Astrocyte (in vitro differentiated cells and primary cell): ENCODE results near the gene OR1L6.

Experiments
- CTCF ChIP-seq: IDR thresholded peaks from 2 replicates; pipeline ENCODE4 v1.5.1; 2011; ENCODE audit warnings: low read depth, mild to moderate bottlenecking, inconsistent platforms, low read length, moderate library complexity; ENCODE audit not compliant: insufficient read depth
- EZH2 ChIP-seq: IDR thresholded peaks from 2 replicates; pipeline ENCODE4 v1.6.1; 2012; ENCODE audit warnings: mild to moderate bottlenecking, low read length, inconsistent platforms; ENCODE audit not compliant: insufficient read depth

DNA sequence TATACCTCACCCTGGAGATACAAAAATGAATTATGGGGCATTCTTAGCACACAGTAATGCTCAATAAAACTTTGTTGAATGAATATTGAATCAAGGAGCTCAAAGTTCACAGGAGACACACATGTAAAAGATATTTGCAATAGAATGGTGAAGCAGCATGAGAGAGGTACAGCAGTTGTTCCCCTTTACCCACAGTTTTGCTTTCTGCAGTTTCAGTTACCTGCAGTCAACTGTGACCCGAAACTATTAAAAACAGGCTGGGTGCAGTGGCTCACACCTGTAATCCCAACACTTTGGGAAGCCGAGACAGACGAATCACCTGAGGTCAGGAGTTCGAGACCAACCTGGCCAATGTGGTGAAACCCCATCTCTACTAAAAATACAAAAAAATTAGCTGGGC, 44.2 kb downstream of the OR1L6 start:
- TF ChIP-seq CTCF: no peak
- TF ChIP-seq EZH2: no peak
